CD4-positive, alpha-beta T cell treated with Interleukin-17A for 4 hours (primary cell): Measurements from ENCODE around the gene NOBOX.
"Not testable (repeated sequence)": the region's sequence is repeated elsewhere in the genome, so short reads cannot be mapped to it uniquely, and the experiment has no call there.

ENCODE experiments used
- DNase-seq: peaks from one replicate; pipeline ENCODE4 v3.0.0-alpha.2; 2020; ENCODE audit warnings: mixed read lengths

NOBOX gene

GRCh38 chr7:144391014-144391413, 12.5 kb downstream of the NOBOX start:
- DNase-seq, result no peak

GRCh38 chr7:144390481-144390880, 13.0 kb downstream of the NOBOX start:
- DNase-seq, result no peak

GRCh38 chr7:144388950-144389349, 14.5 kb downstream of the NOBOX start:
- DNase-seq, result no peak

DNA sequence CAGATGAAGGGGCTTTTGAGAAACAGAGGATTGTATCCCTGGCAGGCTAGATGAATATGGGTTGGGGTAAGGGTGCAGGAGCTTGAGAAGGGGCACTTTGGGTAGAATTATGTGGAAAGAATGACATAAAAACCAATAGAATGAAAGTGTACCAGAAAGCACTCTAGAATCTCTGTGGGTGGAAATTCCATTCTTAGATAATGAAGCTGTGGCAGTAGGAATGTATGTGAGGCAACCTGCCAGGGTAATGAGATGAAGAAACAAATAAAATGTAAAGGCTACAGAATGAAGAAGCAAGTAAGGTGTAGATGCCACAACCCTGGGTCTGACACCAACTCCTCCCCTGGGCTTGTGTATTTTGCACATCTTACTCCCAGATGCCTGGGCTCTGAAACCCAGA, 16.8 kb downstream of the NOBOX start:
- DNase-seq, result no peak

GRCh38 chr7:144384555-144385245, 18.8 kb downstream of the NOBOX start:
- DNase-seq, result peak; percentile 21

DNA sequence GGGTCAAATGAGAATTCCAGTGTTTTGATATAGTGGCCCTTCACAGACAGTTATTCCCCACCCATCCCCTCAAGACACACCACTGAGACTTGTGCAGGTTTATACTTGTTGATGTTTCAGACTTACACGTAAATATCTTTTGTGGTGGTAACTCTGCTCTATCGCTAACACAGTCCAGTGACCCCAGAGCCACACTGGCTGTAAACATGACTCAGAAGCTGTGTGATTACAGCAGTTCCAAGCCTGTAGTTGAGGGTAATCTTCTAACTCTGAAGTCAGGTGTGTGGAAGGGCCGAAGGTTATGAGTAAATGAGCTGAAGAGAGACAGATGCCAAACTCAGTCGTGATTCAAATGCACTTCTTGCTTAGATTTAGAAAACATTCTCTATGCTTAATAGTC, 19.4 kb downstream of the NOBOX start:
- DNase-seq, result no peak

GRCh38 chr7:144379776-144380384, 23.6 kb downstream of the NOBOX start:
- no peak for DNase-seq

- no peak for DNase-seq
Observed at GRCh38 chr7:144378651-144379050, 24.8 kb downstream of the NOBOX start.

GRCh38 chr7:144369221-144369620, 34.3 kb downstream of the NOBOX start:
- DNase-seq, result not testable (repeated sequence)

GRCh38 chr7:144367250-144367649, 36.2 kb downstream of the NOBOX start:
- not testable (repeated sequence) for DNase-seq

DNA sequence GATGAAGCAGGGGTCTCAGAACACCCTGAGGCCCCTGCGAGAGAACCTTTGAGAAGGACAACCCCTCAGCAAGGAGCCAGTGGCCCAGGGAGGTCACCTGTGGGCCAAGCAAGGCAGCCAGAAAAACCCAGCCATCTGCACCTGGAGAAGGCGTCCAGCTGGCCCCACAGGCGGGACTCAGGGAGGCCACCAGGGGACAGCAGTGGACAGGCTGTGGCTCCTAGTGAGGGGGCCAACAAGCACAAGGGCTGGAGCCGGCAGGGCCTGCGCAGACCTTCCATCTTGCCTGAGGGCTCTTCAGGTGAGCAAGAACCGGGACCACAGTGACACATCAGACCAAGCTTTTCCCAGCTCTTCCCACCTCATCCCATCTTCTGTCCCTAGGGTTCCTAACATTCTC, 38.0 kb downstream of the NOBOX start:
- DNase-seq, result not testable (repeated sequence)

- DNase-seq, result not testable (repeated sequence)
Observed at GRCh38 chr7:144362061-144362460, 41.4 kb downstream of the NOBOX start.

DNA sequence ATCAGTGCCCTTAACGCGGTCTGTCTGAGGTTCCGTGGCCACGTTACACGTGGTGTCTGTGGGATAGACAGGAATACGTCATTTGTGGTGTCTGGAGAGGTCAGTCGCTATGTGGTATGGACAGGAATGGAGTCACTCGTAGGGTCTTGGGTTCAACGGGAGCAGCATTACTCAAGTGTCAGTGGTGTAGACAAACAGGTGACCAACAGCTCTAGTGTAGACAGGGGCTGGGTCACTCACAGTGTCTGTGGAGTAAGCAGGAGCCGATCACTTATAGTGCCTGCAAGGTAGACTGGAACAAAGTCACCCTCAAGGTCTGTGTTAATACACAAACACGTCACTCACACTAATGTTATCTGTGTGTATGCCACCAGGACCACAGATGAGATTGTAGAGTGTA, 46.6 kb downstream of the NOBOX start:
- DNase-seq, result not testable (repeated sequence)

DNA sequence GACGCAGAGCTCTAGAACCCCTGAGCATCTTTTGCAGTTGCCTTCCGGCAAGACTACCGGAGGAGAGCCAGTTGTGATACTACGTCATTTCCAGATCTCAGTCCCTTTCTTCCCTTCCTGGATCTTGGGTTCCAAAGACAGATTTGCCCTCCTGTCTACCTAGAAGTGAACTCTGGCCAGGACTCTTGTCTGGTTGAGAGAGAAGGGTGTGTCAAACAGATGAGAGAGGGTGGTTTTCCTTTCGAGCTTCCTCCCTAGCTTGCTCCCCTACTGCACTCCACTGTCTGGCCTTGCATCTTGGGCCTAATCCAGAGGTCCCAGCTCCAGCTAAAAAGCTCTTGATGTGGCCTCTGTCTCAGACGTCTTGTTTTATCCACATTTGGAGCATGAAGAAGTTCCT, 47.3 kb downstream of the NOBOX start:
- DNase-seq, result not testable (repeated sequence)

GRCh38 chr7:144355176-144355822, 48.2 kb downstream of the NOBOX start, which contains the start of gene ARHGEF5:
ARHGEF5 (plus strand) TSS chr7:144355402; CDS start chr7:144362670, 7,268 bp downstream.
- not testable (repeated sequence) for DNase-seq

- DNase-seq, result not testable (repeated sequence)
Observed at GRCh38 chr7:144351667-144352066, 51.8 kb downstream of the NOBOX start.

DNA sequence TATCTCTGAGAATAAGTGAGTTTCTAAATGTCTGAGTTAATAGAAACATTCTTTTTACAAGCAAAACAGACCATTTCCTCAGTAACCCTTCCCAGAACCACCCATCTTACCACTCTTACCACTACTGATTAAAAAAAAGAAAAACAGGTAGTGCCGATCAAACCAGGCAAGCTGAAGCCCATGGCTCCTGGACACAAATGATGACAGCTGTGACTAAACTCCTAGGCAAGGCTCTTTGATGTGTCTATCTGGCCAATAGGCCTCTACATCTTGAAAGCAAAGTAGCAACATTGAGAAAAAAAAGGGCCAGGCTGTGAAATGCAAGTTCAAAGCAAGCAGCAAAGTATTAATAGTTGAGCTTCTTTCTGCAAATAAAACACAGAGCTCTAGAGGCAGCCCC, 54.9 kb downstream of the NOBOX start:
- not testable (repeated sequence) for DNase-seq
